HT-29 (cell line): ENCODE measurements around the gene UPK3A. TPM values are rescaled to one million over a fixed set of nuclear protein-coding genes. Genes with fewer than 3 reads are reported as not detected.
A peak's percentile ranks its signal among the peaks of the same experiment; 100 is the strongest.

Experiments used
- DNase-seq: peaks from one replicate; pipeline ENCODE4 v3.0.0-alpha.2; 2015; ENCODE audit warnings: low spot score
- total RNA-seq: library from RNA; depleted of rRNA; stranded (reverse); fragments of >200 nt; shearing (Covaris generic); gene quantifications from 2 replicates; pipeline ENCODE4 v1.2.3, GENCODE V29; 2014

UPK3A gene
- total RNA-seq, 1 experiment from 2014 or later: 6.0 TPM

GRCh38 chr22:45308391-45308956 is 23.7 kb downstream of the UPK3A start:
- DNase-seq: peak; percentile 41

DNA sequence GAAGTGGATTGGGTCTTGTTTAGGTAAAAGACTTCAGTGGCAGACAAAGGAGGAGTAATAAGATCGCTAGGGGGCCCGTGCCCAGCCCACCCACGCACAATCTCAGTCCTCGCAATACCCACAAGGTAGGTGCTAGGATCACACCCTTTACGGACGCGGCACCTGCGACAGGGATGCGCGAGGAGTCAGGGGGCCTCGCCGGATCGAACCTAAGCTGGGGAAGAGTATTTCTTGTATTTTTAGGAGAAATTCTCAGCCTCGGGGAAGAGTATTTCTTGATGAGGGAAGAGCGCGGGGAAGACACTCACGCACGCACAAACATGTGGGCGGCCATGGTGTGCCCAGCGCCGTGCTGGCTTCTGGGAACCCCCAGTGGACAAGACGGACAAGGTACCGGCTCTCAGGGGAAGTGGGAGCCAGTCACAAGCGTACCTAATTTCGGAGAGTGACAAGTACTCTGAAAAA is 24.2 kb downstream of the UPK3A start:
- DNase-seq: no peak

DNA sequence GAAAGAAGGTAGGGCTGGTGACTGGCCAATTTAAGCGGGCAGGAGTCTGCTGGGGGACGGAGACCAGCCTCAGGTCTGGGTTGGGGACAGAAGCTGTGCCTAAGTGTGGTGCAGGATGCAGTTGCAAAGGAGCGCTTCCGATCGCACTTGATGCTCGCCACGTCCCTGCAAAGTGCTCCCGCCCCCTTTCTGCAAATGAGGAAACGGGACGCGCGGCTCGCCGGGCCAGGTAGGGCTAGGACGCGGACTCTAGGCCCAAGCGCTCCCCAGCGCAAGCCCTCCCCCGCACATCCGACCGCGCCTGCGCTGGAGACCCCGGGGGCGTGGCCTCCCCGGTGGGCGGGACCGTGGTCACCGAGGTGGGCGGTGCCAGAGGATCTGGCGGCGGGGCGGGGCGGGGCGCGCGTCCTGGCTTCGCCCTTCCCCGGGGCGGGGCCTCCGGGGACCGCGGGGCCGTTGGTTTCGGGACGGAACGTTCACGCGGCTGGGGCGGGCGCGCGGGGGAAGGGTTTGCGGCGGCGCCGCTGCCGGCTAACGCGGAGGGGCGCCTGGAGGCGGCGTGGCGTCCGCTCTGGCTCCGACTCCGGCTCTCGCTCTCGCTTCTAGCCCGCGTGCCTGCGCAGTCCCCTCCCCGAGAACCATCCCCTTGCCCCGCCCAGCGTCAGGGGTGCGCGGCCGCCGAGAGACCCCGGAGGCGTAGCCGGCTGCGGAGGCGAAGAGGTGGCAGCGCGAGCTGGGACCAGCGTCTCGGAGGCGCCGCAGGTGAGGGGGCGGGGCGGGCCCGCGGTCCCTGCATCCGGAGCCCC is 24.9 kb downstream of the UPK3A start, which contains the start of gene FAM118A:
TSS of gene FAM118A (plus strand) at position 513 of the 806 bp plus-strand sequence. CDS start 12,446 bp downstream, outside the sequence.
- peak; percentile 90 for DNase-seq

DNA sequence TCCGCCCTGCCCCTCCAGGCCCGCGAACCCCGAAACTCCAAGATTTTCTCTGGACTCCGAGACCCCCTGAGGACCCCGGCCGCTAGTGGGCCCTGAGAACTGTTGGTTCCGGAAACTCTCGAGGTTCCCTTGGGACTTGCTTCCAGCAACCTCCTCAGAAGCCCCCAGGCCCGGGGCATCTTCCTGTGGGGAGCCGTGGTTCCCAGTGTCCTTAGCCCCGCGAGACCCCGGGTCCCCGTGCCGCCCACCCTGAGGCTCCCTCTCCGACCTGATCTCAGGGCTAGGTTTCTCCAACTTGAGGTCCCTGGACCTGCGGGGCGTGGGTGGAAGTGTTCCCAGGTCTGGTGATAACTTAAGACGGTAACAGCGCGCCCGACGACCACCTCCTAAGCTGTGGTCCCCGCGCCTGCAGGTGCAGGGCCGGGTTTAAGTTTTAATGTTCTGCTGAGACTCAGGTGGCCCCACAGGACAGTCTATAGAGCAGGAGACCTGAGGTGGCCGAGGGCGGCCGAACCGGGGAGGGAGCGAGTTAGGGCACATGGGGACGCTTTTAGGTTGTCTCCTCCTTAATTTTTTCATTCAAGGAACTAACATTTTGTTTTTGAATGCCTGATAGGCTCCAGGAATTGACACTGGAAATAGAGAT is 25.7 kb downstream of the UPK3A start:
- no peak for DNase-seq

DNA sequence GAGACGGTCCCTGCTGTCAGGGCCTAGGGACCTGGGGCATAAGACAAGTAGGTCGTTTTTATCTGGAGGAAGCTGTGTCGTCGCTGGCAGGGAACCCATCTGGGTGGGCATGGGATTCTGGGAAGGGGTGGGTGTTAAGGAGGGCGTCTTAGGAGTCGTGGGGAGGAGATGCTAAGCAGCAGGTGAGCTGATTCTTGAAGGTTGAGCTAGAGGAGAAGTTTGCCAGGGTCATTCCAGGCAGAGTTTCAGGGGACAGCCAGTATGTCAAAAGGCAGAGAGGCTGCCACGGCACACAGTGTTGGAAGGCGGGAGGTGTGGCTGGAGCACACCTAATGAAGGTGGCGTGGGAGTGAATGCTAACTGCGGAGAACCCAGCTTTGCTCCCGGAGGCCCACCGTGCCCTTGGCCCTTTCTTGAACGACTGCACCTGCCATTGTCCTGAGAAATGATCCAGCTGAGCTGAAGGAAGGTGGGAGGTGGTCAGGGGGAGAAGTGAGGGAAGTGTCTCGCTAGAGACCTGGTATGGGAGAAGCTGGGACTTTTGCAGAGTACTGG is 26.3 kb downstream of the UPK3A start:
- no peak for DNase-seq

DNA sequence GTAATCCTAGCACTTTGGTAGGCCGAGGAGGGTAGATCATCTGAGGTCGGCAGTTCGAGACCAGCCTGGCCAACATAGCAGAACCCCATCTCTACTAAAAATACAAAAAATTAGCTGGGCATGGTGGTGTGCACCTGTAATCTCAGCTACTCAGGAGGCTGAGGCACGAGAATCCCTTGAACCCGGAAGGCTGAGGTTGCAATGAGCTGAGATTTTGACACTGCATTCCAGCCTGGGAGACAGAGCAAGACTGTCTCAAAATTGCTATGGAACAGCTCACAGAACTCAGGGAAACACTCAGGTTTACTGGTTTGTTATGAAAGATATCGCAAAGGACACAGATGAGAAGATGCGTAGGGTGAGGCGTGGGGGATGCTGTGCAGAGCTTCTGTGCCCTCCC is 27.7 kb downstream of the UPK3A start:
- no peak for DNase-seq

DNA sequence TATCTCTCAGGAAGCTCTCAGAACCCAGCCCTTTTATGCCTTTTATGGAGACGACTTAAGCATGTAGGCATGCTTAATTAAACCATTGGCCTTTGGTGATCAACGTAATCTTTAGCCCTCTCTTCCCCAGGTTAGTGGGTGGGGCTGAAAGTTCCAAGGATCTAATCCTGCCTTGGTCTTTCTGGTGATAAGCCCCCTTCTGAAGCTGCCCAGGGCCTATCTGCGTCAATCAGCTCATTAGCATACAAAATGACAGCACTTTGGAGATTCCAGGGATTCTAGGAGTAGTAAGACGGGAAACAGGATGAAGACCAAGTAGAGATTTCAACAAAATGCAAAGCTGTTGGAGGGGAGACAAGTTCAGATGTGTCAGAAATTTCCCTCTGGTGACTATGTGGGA is 28.1 kb downstream of the UPK3A start:
- DNase-seq: no peak

- DNase-seq: no peak
These were observed 29.4 kb downstream of the UPK3A start for GRCh38 chr22:45314054-45314721.

GRCh38 chr22:45314786-45315185 is 30.0 kb downstream of the UPK3A start:
- no peak for DNase-seq

- no peak for DNase-seq
These were observed 32.2 kb downstream of the UPK3A start for GRCh38 chr22:45316796-45317526.

GRCh38 chr22:45317551-45318167 is 32.9 kb downstream of the UPK3A start:
- DNase-seq: no peak

GRCh38 chr22:45318168-45318557 is 33.4 kb downstream of the UPK3A start:
- no peak for DNase-seq

- DNase-seq: no peak
These were observed 34.0 kb downstream of the UPK3A start for GRCh38 chr22:45318558-45319323.

DNA sequence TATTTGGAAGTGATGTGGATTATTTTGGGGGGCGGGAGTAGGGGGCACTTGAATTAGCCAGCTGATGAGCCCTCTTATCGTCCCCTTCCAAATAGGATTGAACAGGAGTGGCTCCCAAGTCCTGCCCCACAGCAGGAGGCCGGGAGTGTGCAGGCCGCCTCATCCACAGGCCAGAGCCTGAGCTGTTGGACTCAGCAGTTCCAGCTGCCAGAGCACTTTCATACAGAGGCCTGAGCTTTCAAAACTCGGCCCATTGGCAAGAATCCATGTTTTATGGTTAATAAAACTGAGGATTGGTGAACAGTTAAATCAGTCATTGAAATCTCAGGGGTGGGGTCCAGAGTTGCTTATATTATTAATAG is 34.6 kb downstream of the UPK3A start:
- no peak for DNase-seq

- DNase-seq: no peak
These were observed 35.7 kb downstream of the UPK3A start for GRCh38 chr22:45320357-45320976.

- no peak for DNase-seq
These were observed 37.1 kb downstream of the UPK3A start for GRCh38 chr22:45321827-45322226.

GRCh38 chr22:45322873-45323525 is 38.2 kb downstream of the UPK3A start:
- DNase-seq: no peak

DNA sequence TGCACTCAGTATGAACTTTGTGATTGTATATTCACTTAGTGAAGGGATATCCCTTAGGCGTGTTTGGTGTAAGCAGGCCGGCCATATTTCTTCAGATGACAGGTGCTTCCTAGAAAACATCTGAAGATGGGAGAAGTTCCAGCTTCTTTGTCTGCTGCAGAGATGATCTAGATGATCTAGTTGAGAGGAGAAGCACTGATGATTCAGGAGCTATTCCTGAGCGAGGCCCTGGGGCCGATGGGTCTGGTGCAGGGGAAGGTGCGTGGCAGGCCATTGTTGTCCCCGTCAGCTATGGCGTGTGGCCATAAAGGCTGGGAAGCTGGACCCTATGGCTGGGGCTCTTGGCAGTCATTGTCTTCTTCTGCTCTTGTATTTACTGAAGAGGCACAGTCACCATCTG is 38.9 kb downstream of the UPK3A start:
- DNase-seq: no peak

DNA sequence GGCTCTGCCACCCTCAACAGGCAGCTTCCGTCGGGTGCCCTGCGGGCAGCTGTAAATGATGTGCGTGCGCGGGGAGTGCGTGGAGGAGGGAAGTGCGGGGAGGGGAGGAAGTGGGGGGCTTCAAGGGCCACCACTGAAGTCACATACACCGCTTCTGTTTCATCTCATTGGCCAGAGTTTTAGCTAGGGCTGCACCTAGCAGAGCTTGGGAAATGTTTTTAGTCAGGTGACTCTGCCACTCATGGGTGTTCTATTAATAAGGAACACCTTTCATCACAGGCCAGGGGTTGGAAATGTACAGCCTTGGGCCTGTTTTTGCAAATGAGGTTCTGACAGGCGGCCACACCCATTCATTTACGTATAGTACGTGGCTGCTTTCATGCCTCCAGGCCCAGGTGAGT is 39.6 kb downstream of the UPK3A start:
- no peak for DNase-seq
